Neuronal stem cell (in vitro differentiated cells): Measurements from ENCODE around the gene MAPK8IP1. TPM values are rescaled to one million over a fixed set of nuclear protein-coding genes. Genes with fewer than 3 reads are reported as not detected.
"Not testable (repeated sequence)": the region's sequence is repeated elsewhere in the genome, so short reads cannot be mapped to it uniquely, and the experiment has no call there.

Experiments used
- DNase-seq: peaks from one replicate; pipeline ENCODE4 v3.0.0-alpha.2; 2013; ENCODE audit warnings: low spot score
- H2AFZ ChIP-seq: one replicate; pipeline ENCODE4 v1.6.1; 2013; ENCODE audit warnings: mild to moderate bottlenecking, low read length, inconsistent platforms
- H2AK5ac ChIP-seq: 2 replicates; pipeline ENCODE4 v1.6.1; 2013; ENCODE audit warnings: low read depth, mild to moderate bottlenecking, inconsistent platforms, low read length, moderate library complexity, mixed read lengths
- H2BK120ac ChIP-seq: 2 replicates; pipeline ENCODE4 v1.6.1; 2013; ENCODE audit warnings: low read depth, mild to moderate bottlenecking, inconsistent platforms, low read length, moderate library complexity, mixed read lengths
- H2BK12ac ChIP-seq: one replicate; pipeline ENCODE4 v1.6.1; 2013; ENCODE audit warnings: low read length, inconsistent platforms
- H2BK15ac ChIP-seq: 2 replicates; pipeline ENCODE4 v1.6.1; 2013; ENCODE audit warnings: mild to moderate bottlenecking, low read length, inconsistent platforms, mixed read lengths
- H2BK5ac ChIP-seq: one replicate; pipeline ENCODE4 v1.6.1; 2013; ENCODE audit warnings: inconsistent platforms, mild to moderate bottlenecking, low read length, moderate library complexity
- H3K14ac ChIP-seq: one replicate; pipeline ENCODE4 v1.6.1; 2013; ENCODE audit warnings: low read length, inconsistent platforms
- H3K18ac ChIP-seq: 2 replicates; pipeline ENCODE4 v1.6.1; 2013; ENCODE audit warnings: low read length, inconsistent platforms
- H3K23ac ChIP-seq: 2 replicates; pipeline ENCODE4 v1.6.1; 2013; ENCODE audit warnings: low read depth, mild to moderate bottlenecking, mixed read lengths, low read length, inconsistent platforms; ENCODE audit not compliant: poor library complexity
- H3K27ac ChIP-seq: replicated peaks from 3 replicates; pipeline ENCODE4 v1.5.1; 2013; ENCODE audit warnings: low read length, inconsistent platforms
- H3K27me3 ChIP-seq, 3 experiments: 2 replicates each; pipeline ENCODE4 v1.6.1; 2013; ENCODE audit warnings: low read length in 3 of 3, mild to moderate bottlenecking in 2 of 3, inconsistent platforms in 1 of 3, low read depth in 1 of 3, mixed read lengths in 1 of 3, moderate library complexity in 1 of 3; ENCODE audit not compliant: control insufficient read depth in 3 of 3, insufficient read depth in 3 of 3
- H3K36me3 ChIP-seq, 2 donors: replicated peaks in 1 of 2; 2 replicates each; pipeline ENCODE4 v1.6.1; 2013; ENCODE audit warnings: low read length in 2 of 2; ENCODE audit not compliant: control insufficient read depth in 2 of 2, insufficient read depth in 2 of 2
- H3K4ac ChIP-seq: 2 replicates; pipeline ENCODE4 v1.6.1; 2013; ENCODE audit warnings: inconsistent platforms, mild to moderate bottlenecking, low read length, moderate library complexity
- H3K4me1 ChIP-seq, 2 donors: 1 replicate in 1 of 2; 2 replicates in 1 of 2; pipeline ENCODE4 v1.6.1; 2013; ENCODE audit warnings: low read length in 2 of 2, low read depth in 1 of 2; ENCODE audit not compliant: control insufficient read depth in 2 of 2, insufficient read depth in 1 of 2
- H3K4me2 ChIP-seq: one replicate; pipeline ENCODE4 v1.6.1; 2013; ENCODE audit warnings: mild to moderate bottlenecking, low read length, inconsistent platforms; ENCODE audit not compliant: insufficient read depth, poor library complexity, severe bottlenecking
- H3K4me3 ChIP-seq, 2 donors: 2 replicates each; pipeline ENCODE4 v1.5.1; 2013; ENCODE audit warnings: low read length in 2 of 2, mild to moderate bottlenecking in 2 of 2, inconsistent platforms in 1 of 2, moderate library complexity in 1 of 2
- H3K79me1 ChIP-seq: one replicate; pipeline ENCODE4 v1.6.1; 2013; ENCODE audit warnings: low read depth, mild to moderate bottlenecking, inconsistent platforms, low read length, moderate library complexity
- H3K9ac ChIP-seq: one replicate; pipeline ENCODE4 v1.6.1; 2013; ENCODE audit warnings: mild to moderate bottlenecking, low read depth, low read length, inconsistent platforms; ENCODE audit not compliant: poor library complexity
- H3K9me3 ChIP-seq, 2 donors: replicated peaks in 1 of 2; 2 replicates each; pipeline versions ENCODE3 to v1.6.1; 2013; ENCODE audit warnings: low read length in 2 of 2, mild to moderate bottlenecking in 2 of 2, inconsistent platforms in 1 of 2, low read depth in 1 of 2, mixed read lengths in 1 of 2, moderate library complexity in 1 of 2; ENCODE audit not compliant: control insufficient read depth in 2 of 2, insufficient read depth in 1 of 2
- H4K8ac ChIP-seq: one replicate; pipeline ENCODE4 v1.6.1; 2013; ENCODE audit warnings: low read depth, mild to moderate bottlenecking, inconsistent platforms, low read length, moderate library complexity
- H4K91ac ChIP-seq: one replicate; pipeline ENCODE4 v1.6.1; 2013; ENCODE audit warnings: low read length, low read depth, mild to moderate bottlenecking, inconsistent platforms; ENCODE audit not compliant: poor library complexity
- WGBS, 2 donors: extraction: QIAGEN DNeasy Blood & Tissue Kit; methylation state at CpG; one replicate each; pipeline ENCODE4 v1.1.7; 2013; ENCODE audit warnings: missing lambda C conversion rate in 2 of 2, mixed read lengths in 1 of 2; ENCODE audit not compliant: insufficient read length in 2 of 2, insufficient replicate concordance in 1 of 2; ENCODE audit errors: extremely low coverage in 2 of 2; 5-methylcytosine and 5-hydroxymethylcytosine counted together
- polyA plus RNA-seq, 2 experiments: library from polyadenylated mRNA; stranded (reverse); fragments of 200-250 nt; gene quantifications; one replicate each; pipeline ENCODE4 v1.2.3, GENCODE V29; 2013

MAPK8IP1 gene
- polyA plus RNA-seq (2013, experiment 1 of 2) = 13.4 TPM
- polyA plus RNA-seq (2013, experiment 2 of 2) = 11.6 TPM

- no peak within 1 kb of the TSS for H2BK5ac ChIP-seq
- no CpG with 5 or more reads among the region's 73 CpGs for WGBS, 2 donors
- peak within 1 kb of the TSS; percentile 93 for H2AFZ ChIP-seq
- no peaks in the 10 kb centered on the region for H3K79me1 ChIP-seq
- peak within 1 kb of the TSS; percentile 51 for H3K23ac ChIP-seq
- H3K27ac ChIP-seq = no peak within 1 kb of the TSS
- H4K8ac ChIP-seq = no peak within 1 kb of the TSS
- no peak within 1 kb of the TSS for H3K14ac ChIP-seq
- peaks cover 5 to 17% of the 10 kb centered on the region in 2 donors for H3K36me3 ChIP-seq
- peak within 1 kb of the TSS; percentile 88 for H3K4me2 ChIP-seq
- H3K9ac ChIP-seq = peak within 1 kb of the TSS; percentile 61
- H4K91ac ChIP-seq = no peak within 1 kb of the TSS
- H3K4me1 ChIP-seq = peaks cover 7% of the 10 kb centered on the region in 2 donors
- H2BK15ac ChIP-seq = no peak within 1 kb of the TSS
- H3K18ac ChIP-seq = peak within 1 kb of the TSS; percentile 78
- peaks cover 0 to 35% (median 13%) of the 10 kb centered on the region in 3 experiments for H3K27me3 ChIP-seq
- no peak within 1 kb of the TSS for H2BK120ac ChIP-seq
- H3K4me3 ChIP-seq = peak within 1 kb of the TSS; percentile 57 to 79
- DNase-seq = peak; percentile 71
- no peaks in the 10 kb centered on the region for H3K9me3 ChIP-seq
- no peak within 1 kb of the TSS for H3K4ac ChIP-seq
- no peak within 1 kb of the TSS for H2BK12ac ChIP-seq
- peak within 1 kb of the TSS; percentile 40 for H2AK5ac ChIP-seq
Measured at GRCh38 chr11:45885274-45885920, at the start of gene MAPK8IP1. MAPK8IP1 (plus strand) TSS chr11:45885651; CDS start chr11:45885821, 170 bp downstream.

GRCh38 chr11:45839204-45839603 is 46.2 kb upstream of the MAPK8IP1 start:
- no CpG with 5 or more reads among the region's 6 CpGs for WGBS, 2 donors
- H2AK5ac ChIP-seq = no peak overlapping the region
- peaks cover 0 to 13% (median 2%) of the 10 kb centered on the region in 3 experiments for H3K27me3 ChIP-seq
- no peak overlapping the region for H3K18ac ChIP-seq
- H4K8ac ChIP-seq = peak overlapping the region; percentile 52
- H3K23ac ChIP-seq = no peak overlapping the region
- no peak overlapping the region for H2BK120ac ChIP-seq
- H3K4ac ChIP-seq = no peak overlapping the region
- H2AFZ ChIP-seq = no peak overlapping the region
- no peak for DNase-seq
- H3K79me1 ChIP-seq = no peaks in the 10 kb centered on the region
- H2BK15ac ChIP-seq = no peak overlapping the region
- H4K91ac ChIP-seq = no peak overlapping the region
- H3K14ac ChIP-seq = no peak overlapping the region
- no peaks in the 10 kb centered on the region for H3K9me3 ChIP-seq
- no peak overlapping the region for H2BK12ac ChIP-seq
- H3K9ac ChIP-seq = no peak overlapping the region
- no peak overlapping the region for H3K27ac ChIP-seq
- no peaks in the 10 kb centered on the region for H3K36me3 ChIP-seq
- H3K4me1 ChIP-seq = peaks cover 0 to under 1% of the 10 kb centered on the region in 2 donors
- H2BK5ac ChIP-seq = no peak overlapping the region
- H3K4me3 ChIP-seq = no peak overlapping the region
- no peak overlapping the region for H3K4me2 ChIP-seq

- not testable (repeated sequence) for H3K9ac ChIP-seq, H4K8ac ChIP-seq, H3K4me1 ChIP-seq, H3K27ac ChIP-seq, H3K14ac ChIP-seq, H3K79me1 ChIP-seq, H3K4me3 ChIP-seq, H3K36me3 ChIP-seq, DNase-seq, H3K4ac ChIP-seq, H3K18ac ChIP-seq, H3K9me3 ChIP-seq, H3K4me2 ChIP-seq, H2AFZ ChIP-seq, H2BK120ac ChIP-seq, H4K91ac ChIP-seq, H2BK15ac ChIP-seq, H2BK12ac ChIP-seq, H2BK5ac ChIP-seq, H2AK5ac ChIP-seq, H3K23ac ChIP-seq
- H3K27me3 ChIP-seq = peaks cover 0 to 16% (median 4%) of the 10 kb centered on the region in 3 experiments
- WGBS, 2 donors = no CpG with 5 or more reads among the region's 13 CpGs
Measured at GRCh38 chr11:45840251-45840650, 45.2 kb upstream of the MAPK8IP1 start.

GRCh38 chr11:45843158-45843924 is 42.1 kb upstream of the MAPK8IP1 start:
- Histone ChIP-seq H3K4me1 (peaks cover 2 to 3% of the 10 kb centered on the region in 2 donors), H3K9me3 (no peaks in the 10 kb centered on the region), H2AFZ (peak overlapping the region; percentile 66), H2BK12ac (no peak overlapping the region), H3K4me2 (peak overlapping the region; percentile 31), H2BK5ac (no peak overlapping the region), H3K4me3 (no peak overlapping the region), H3K9ac (no peak overlapping the region), H4K91ac (no peak overlapping the region), H3K4ac (no peak overlapping the region), H2AK5ac (no peak overlapping the region), H3K14ac (no peak overlapping the region), H4K8ac (no peak overlapping the region), H2BK15ac (no peak overlapping the region), H3K79me1 (peaks cover 2% of the 10 kb centered on the region), H3K36me3 (no peaks in the 10 kb centered on the region), H3K18ac (no peak overlapping the region), H3K23ac (no peak overlapping the region), H3K27me3 (peaks cover 0 to 24% (median 14%) of the 10 kb centered on the region in 3 experiments), H2BK120ac (no peak overlapping the region), H3K27ac (no peak overlapping the region)
- DNase-seq = peak; percentile 79
- no CpG with 5 or more reads among the region's 22 CpGs for WGBS, 2 donors
